Psoas muscle (tissue), 8 donors: ENCODE results near the gene COL4A3. TPM values are rescaled to one million over a fixed set of nuclear protein-coding genes. Genes with fewer than 3 reads are reported as not detected.

Experiments used
- ATAC-seq, 4 donors: fragments of 200-7000 bp; cut with Tn5 transposase; one replicate each; pipeline ENCODE4 v1.9.1; 2020; ENCODE audit warnings: moderate library complexity in 3 of 4, mild to moderate bottlenecking in 2 of 4
- DNase-seq, 2 donors: peaks; one replicate each; pipeline ENCODE4 v3.0.0-alpha.2; 2020
- H3K27ac ChIP-seq: fragments of 200-600 bp; one replicate; pipeline ENCODE4 v1.8.0; 2022
- H3K27me3 ChIP-seq, 3 donors: fragments of 200-600 bp in 1 of 3; one replicate each; pipeline versions ENCODE4 v1.6.1 to v1.8.0; 2013 to 2022; ENCODE audit warnings: low read length in 2 of 3, mild to moderate bottlenecking in 2 of 3, moderate library complexity in 1 of 3; ENCODE audit not compliant: insufficient read depth in 3 of 3
- H3K36me3 ChIP-seq, 2 donors: fragments of 200-600 bp in 1 of 2; one replicate each; pipeline versions ENCODE4 v1.6.1 to v1.8.0; 2013 to 2022; ENCODE audit warnings: low read depth in 1 of 2, mild to moderate bottlenecking in 1 of 2, moderate library complexity in 1 of 2; ENCODE audit not compliant: insufficient read depth in 1 of 2
- H3K4me1 ChIP-seq: fragments of 200-600 bp; one replicate; pipeline ENCODE4 v1.8.0; 2022
- H3K4me3 ChIP-seq: fragments of 200-600 bp; one replicate; pipeline ENCODE4 v1.8.0; 2022; ENCODE audit warnings: mild to moderate bottlenecking
- H3K9me3 ChIP-seq: fragments of 200-600 bp; one replicate; pipeline ENCODE4 v1.8.0; 2022
- WGBS, 3 donors: extraction: QIAGEN DNeasy Blood & Tissue Kit; methylation state at CpG; one replicate each; pipeline versions ENCODE4 v1.1.6 to v1.1.7; 2013; 5-methylcytosine and 5-hydroxymethylcytosine counted together
- intact Hi-C, 2 donors: fragments of 100-400 bp; cut with DNase I; formaldehyde crosslinking; loops; one replicate each; pipeline versions ENCODE4 v1.11.0 to v1.14.2; 2022
- polyA plus RNA-seq, 3 donors: library from polyadenylated mRNA; stranded (reverse); fragments of 200-250 nt; gene quantifications; one replicate each; pipeline ENCODE4 v1.2.3, GENCODE V29; 2013
- total RNA-seq, 4 donors: library from RNA; stranded (reverse); fragmentation: NEBNext Ultra II Directional in 2 of 4; extraction: Animal tissue kit (Norgen Biotek cat#: 25700) in 2 of 4; gene quantifications; one replicate each; pipeline versions ENCODE4 v1.2.1 to v1.2.4, GENCODE V29; 2021 to 2023
- TF ChIP-seq, protein P1 (sequence below): fragments of 200-600 bp; IDR thresholded peaks from one replicate; pipeline ENCODE4 v1.8.0; 2022; ENCODE audit warnings: antibody characterized with exemption
- donor health status: healthy with polysubstance abuse.
- donor health status: DM: no; HTN: no; CAD: no; lungs with moderate emphysema.
- donor health status: Bipolar disorder and iron deficiency.
- donor health status: healthy.
- donor health status: DM: yes; HTN: yes; CAD: no.
- donor health status: DM: no; HTN: no; CAD: no.
- donor health status: DM: no; HTN: no; CAD: no.
- donor health status: DM: yes; HTN: yes; CAD: no.

Gene COL4A3
- total and polyA plus RNA-seq, 7 donors, result 3.1 to 29.4 (median 5.6) TPM

DNA sequence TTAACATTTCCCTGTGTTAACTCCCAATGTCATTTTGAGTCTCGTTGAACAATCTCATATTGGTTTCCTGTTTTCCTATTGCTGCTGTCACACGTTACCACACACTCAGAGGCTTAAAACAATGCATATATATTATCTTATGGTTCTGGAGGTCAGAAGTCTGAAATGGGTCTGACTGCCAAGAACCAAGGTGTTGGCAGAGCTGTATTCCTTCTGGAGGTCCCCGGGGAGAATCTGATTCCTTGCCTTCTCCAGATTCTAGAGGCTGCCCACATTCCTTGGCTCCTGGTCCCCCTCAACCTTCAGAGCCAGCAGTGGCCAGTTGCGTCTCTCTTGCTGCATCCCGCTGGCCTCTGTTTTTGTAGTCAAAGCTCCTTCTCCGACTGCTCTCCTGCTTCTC, 18.0 kb upstream of the COL4A3 start:
- DNase-seq (no peak), ATAC-seq (no peak)
- Histone ChIP-seq H3K36me3 (peaks cover 0 to 52% of the 10 kb centered on the region in 2 donors), H3K27me3 (no peaks in the 10 kb centered on the region), H3K9me3 (no peaks in the 10 kb centered on the region), H3K4me1 (no peaks in the 10 kb centered on the region), H3K27ac (no peak overlapping the region), H3K4me3 (no peak overlapping the region)
- 61 to 80% (median 68%) methylated on average over 6 of the region's 6 CpGs for WGBS, 3 donors
- TF ChIP-seq, protein P1, sequence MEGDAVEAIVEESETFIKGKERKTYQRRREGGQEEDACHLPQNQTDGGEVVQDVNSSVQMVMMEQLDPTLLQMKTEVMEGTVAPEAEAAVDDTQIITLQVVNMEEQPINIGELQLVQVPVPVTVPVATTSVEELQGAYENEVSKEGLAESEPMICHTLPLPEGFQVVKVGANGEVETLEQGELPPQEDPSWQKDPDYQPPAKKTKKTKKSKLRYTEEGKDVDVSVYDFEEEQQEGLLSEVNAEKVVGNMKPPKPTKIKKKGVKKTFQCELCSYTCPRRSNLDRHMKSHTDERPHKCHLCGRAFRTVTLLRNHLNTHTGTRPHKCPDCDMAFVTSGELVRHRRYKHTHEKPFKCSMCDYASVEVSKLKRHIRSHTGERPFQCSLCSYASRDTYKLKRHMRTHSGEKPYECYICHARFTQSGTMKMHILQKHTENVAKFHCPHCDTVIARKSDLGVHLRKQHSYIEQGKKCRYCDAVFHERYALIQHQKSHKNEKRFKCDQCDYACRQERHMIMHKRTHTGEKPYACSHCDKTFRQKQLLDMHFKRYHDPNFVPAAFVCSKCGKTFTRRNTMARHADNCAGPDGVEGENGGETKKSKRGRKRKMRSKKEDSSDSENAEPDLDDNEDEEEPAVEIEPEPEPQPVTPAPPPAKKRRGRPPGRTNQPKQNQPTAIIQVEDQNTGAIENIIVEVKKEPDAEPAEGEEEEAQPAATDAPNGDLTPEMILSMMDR, result no peak
- intact Hi-C loops, result no loop called here

DNA sequence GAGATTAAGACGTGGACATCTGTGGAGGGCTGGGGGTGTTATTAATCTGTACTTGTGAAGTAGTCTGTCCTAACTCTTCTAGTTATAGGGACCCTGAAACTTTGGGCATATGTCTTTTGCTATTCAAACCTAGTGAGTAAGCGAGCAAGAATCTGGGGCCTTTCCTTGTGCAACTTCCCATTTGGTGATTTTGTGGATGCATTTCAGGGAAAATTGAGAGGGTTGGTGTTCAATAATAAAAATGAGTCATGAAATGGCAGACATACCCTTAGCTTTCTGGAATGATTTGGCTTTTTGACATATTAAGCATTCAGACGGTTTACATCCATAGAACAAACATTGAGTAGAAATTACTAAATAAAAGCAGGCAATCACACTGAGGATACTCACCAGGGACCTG, 17.4 kb upstream of the COL4A3 start:
- Histone ChIP-seq H3K36me3 (peaks cover 0 to 52% of the 10 kb centered on the region in 2 donors), H3K4me1 (peaks cover 2% of the 10 kb centered on the region), H3K4me3 (no peak overlapping the region), H3K27ac (no peak overlapping the region), H3K27me3 (no peaks in the 10 kb centered on the region), H3K9me3 (no peaks in the 10 kb centered on the region)
- no peak for ATAC-seq
- 86 to 88% (median 87%) methylated on average over 3 of the region's 3 CpGs for whole genome bisulfite sequencing, 3 donors
- TF ChIP-seq, protein P1, result no peak
- DNase-seq, result no peak
- intact Hi-C loops, result no loop called here

DNA sequence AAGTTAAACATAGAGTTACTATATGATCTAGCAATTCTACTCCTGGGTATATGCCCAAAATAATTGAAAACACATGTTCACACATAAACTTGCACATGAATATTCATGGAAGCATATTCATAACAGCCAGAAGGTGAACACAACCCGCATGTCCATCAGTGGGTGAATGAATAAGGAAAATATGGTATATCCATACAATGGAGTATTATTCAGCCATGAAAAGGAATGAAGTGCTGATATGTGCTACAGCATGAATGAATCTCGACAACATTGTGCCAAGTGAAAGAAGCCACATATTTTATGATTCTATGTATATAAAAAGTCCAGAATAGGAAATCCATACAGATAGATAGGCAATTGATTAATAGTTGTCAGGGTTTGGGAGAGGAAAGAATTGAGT, 16.3 kb upstream of the COL4A3 start:
- Histone ChIP-seq H3K27me3 (no peaks in the 10 kb centered on the region), H3K4me1 (peaks cover 13% of the 10 kb centered on the region), H3K36me3 (peaks cover 0 to 42% of the 10 kb centered on the region in 2 donors), H3K27ac (no peak overlapping the region), H3K4me3 (no peak overlapping the region), H3K9me3 (no peaks in the 10 kb centered on the region)
- TF ChIP-seq, protein P1, result no peak
- ATAC-seq, result no peak
- 76 to 83% (median 80%) methylated on average over 2 of the region's 2 CpGs for WGBS, 3 donors
- DNase-seq, result no peak
- intact Hi-C loops, result no loop called here

DNA sequence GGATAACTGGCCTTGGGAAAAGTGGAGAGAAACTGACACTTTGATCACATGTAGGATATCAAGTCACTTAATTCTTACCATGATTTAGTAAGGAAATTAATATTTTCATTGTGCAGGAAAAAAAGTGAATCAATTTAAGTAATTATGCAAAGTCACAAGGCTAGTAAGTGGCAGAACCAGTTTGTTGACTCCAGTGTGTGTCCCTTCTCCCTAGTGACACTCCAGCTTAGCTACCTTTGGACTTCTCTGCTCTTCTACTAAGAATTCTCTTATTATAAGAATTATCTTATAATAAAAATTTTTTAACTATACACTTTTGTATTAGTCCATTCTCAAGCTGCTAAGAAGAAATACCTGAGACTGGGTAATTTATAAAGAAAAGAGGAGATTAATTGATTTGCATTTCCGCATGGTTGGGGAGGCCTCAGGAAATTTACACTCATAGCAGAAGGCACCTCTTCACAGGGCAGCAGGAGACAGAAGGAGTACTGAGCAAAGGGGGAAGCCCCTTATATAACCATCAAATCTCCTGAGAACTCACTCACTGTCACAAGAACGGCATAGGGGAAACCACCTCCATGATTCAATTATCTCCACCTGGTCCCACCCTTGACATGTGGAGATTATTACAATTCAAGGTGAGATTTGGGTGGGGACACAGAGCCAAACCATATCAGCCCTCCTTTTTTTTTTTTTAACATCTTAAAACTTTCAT, 14.0 kb upstream of the COL4A3 start:
- Histone ChIP-seq H3K4me3 (no peak overlapping the region), H3K36me3 (peaks cover 0 to 20% of the 10 kb centered on the region in 2 donors), H3K27me3 (no peaks in the 10 kb centered on the region), H3K9me3 (no peaks in the 10 kb centered on the region), H3K4me1 (peaks cover 33% of the 10 kb centered on the region), H3K27ac (no peak overlapping the region)
- TF ChIP-seq, protein P1, result no peak
- no peak for DNase-seq
- ATAC-seq, result no peak
- 70 to 81% (median 81%) methylated on average over 2 of the region's 2 CpGs for WGBS, 3 donors
- intact Hi-C loops, result no loop called here
